ENCODE data around the gene SYT1.

SYT1 gene

GRCh38 chr12:79454338-79454843 lies 589.8 kb downstream of the SYT1 start:
- DNase-seq, result no peak

GRCh38 chr12:79455286-79455685 lies 590.7 kb downstream of the SYT1 start:
- no peak for DNase-seq

GRCh38 chr12:79482323-79482722 lies 617.7 kb downstream of the SYT1 start:
- DNase-seq, result no peak

- no peak for DNase-seq
Observed at GRCh38 chr12:79482921-79483320, 618.3 kb downstream of the SYT1 start.

GRCh38 chr12:79486154-79486553 lies 621.6 kb downstream of the SYT1 start:
- DNase-seq, result no peak

GRCh38 chr12:79487386-79488110 lies 623.0 kb downstream of the SYT1 start:
- DNase-seq, result no peak
